Astrocyte of the spinal cord (primary cell): ENCODE measurements around the gene SPEM3.

Experiments
- DNase-seq: peaks from one replicate; pipeline ENCODE4 v3.0.0; 2011; ENCODE audit warnings: low read depth, low spot score
- H3K4me3 ChIP-seq: 2 replicates; pipeline ENCODE4 v1.5.1; 2011; ENCODE audit warnings: low read depth, mild to moderate bottlenecking, low read length, moderate library complexity
- CTCF ChIP-seq: IDR thresholded peaks from 2 replicates; pipeline ENCODE4 v1.5.1; 2012; ENCODE audit warnings: low read depth, mild to moderate bottlenecking, low read length, inconsistent platforms
- in situ Hi-C: cut with HindIII; loops from 2 replicates; pipeline ENCODE4 v1.10.0; 2017; ENCODE audit warnings: low sequenced_read_pairs

The SPEM3 gene

GRCh38 chr17:7436556-7437368 is 8.1 kb downstream of the SPEM3 start:
- peak; percentile 63 for TF ChIP-seq CTCF
- DNase-seq: peak; percentile 65
- in situ Hi-C loops: no loop called here
- H3K4me3 ChIP-seq: peak overlapping the region; percentile 15

GRCh38 chr17:7437369-7437863 is 8.8 kb downstream of the SPEM3 start:
- in situ Hi-C loops: no loop called here
- TF ChIP-seq CTCF: no peak
- no peak for DNase-seq

GRCh38 chr17:7437950-7438614 is 9.4 kb downstream of the SPEM3 start:
- no peak for DNase-seq
- no peak for TF ChIP-seq CTCF
- in situ Hi-C loops: no loop called here
- peak overlapping the region; percentile 27 for H3K4me3 ChIP-seq

More at GRCh38 chr17:7437369-7437863, 8.8 kb downstream of the SPEM3 start:
- peak overlapping the region; percentile 15 for H3K4me3 ChIP-seq

GRCh38 chr17:7438656-7439460 is 10.2 kb downstream of the SPEM3 start:
- no peak for DNase-seq
- peak overlapping the region; percentile 27 for H3K4me3 ChIP-seq
- in situ Hi-C loops: no loop called here
- no peak for TF ChIP-seq CTCF

GRCh38 chr17:7439462-7440112 is 10.9 kb downstream of the SPEM3 start, which contains the start of gene FGF11:
FGF11 (plus strand) TSS chr17:7439512; CDS start chr17:7439621, 109 bp downstream.
- no peak for TF ChIP-seq CTCF

More at GRCh38 chr17:7439462-7440112, 10.9 kb downstream of the SPEM3 start, which contains the start of gene FGF11:
- H3K4me3 ChIP-seq: peak within 1 kb of the TSS; percentile 39
- in situ Hi-C loops: no loop called here
- no peak for DNase-seq
